Pancreas (tissue), 10 donors: ENCODE results near the gene MYO9B. TPM values are rescaled to one million over a fixed set of nuclear protein-coding genes. Genes with fewer than 3 reads are reported as not detected.

ENCODE experiments used
- ATAC-seq, 4 donors: fragments of 200-7000 bp; cut with Tn5 transposase; one replicate each; pipeline versions ENCODE4 v1.8.0 to v1.9.1; 2020; ENCODE audit warnings: mild to moderate bottlenecking in 4 of 4, moderate library complexity in 4 of 4
- DNase-seq, 6 donors: peaks; one replicate each; pipeline ENCODE4 v3.0.0-alpha.2; 2020
- FAIRE-seq: peaks from 2 replicates; lab custom pipeline; 2012; peaks lifted over from hg19 to GRCh38; lab: Jason Lieb, UNC
- H3K27ac ChIP-seq, 4 donors: fragments of 200-600 bp; sonication (generic); 1 replicate in 3 of 4; 2 replicates in 1 of 4; pipeline versions ENCODE4 v1.5.0 to v1.8.0; 2020
- H3K27me3 ChIP-seq, 4 donors: fragments of 200-600 bp; one replicate each; pipeline ENCODE4 v1.8.0; 2021
- H3K36me3 ChIP-seq, 3 donors: fragments of 200-600 bp; sonication (generic) in 1 of 3; one replicate each; pipeline versions ENCODE4 v1.5.0 to v1.8.0; 2020 to 2021
- H3K4me1 ChIP-seq, 3 donors: fragments of 200-600 bp; one replicate each; pipeline ENCODE4 v1.8.0; 2021
- H3K4me3 ChIP-seq, 4 donors: fragments of 200-600 bp; sonication (generic) in 2 of 4; one replicate each; pipeline versions ENCODE4 v1.5.0 to v1.8.0; 2020 to 2021
- H3K9me3 ChIP-seq, 4 donors: fragments of 200-600 bp; one replicate each; pipeline ENCODE4 v1.8.0; 2021
- CTCF ChIP-seq, 4 donors: fragments of 200-600 bp; sonication (generic) in 3 of 4; IDR thresholded peaks; one replicate each; pipeline versions ENCODE4 v1.5.0 to v1.8.0; 2021; ENCODE audit warnings: antibody characterized with exemption in 4 of 4
- WGBS, 2 donors: extraction: QIAGEN DNeasy Blood & Tissue Kit; methylation state at CpG; one replicate each; pipeline ENCODE4 v1.1.7; 2013; 5-methylcytosine and 5-hydroxymethylcytosine counted together
- intact Hi-C, 3 donors: fragments of 100-400 bp; cut with DNase I; formaldehyde crosslinking; loops; one replicate each; pipeline versions ENCODE4 v1.11.1 to v1.14.2; 2022
- polyA plus RNA-seq, 2 donors: library from polyadenylated mRNA; stranded (reverse); fragments of 200-250 nt; gene quantifications; one replicate each; pipeline ENCODE4 v1.2.3, GENCODE V29; 2013
- total RNA-seq, 6 donors: library from RNA; stranded (reverse); fragmentation: NEBNext Ultra II Directional in 4 of 6; extraction: Animal tissue kit (Norgen Biotek cat#: 25700) in 4 of 6; gene quantifications; one replicate each; pipeline versions ENCODE4 v1.2.1 to v1.2.4, GENCODE V29; 2021 to 2023
- donor health status: healthy with polysubstance abuse.
- donor health status: DM: no; HTN: no; CAD: no; lungs with moderate emphysema.
- donor health status: DM: no; HTN: no; CAD: no.
- donor health status: control.
- donor health status: control.
- donor health status: Bipolar disorder and iron deficiency.
- donor health status: DM: yes; HTN: yes; CAD: no.
- donor health status: DM: no; HTN: no; CAD: no.
- donor health status: DM: no; HTN: no; CAD: no.
- donor health status: DM: yes; HTN: yes; CAD: no.

MYO9B gene
- total and polyA plus RNA-seq, 8 donors: 16.6 to 53.4 (median 23.4) TPM

- Histone ChIP-seq H3K4me1 (peaks cover 26 to 39% (median 36%) of the 10 kb centered on the region in 3 donors), H3K36me3 (no peaks in the 10 kb centered on the region), H3K4me3 (peak overlapping the region; percentile 74 to 88 (median 82)), H3K27me3 (no peaks in the 10 kb centered on the region), H3K27ac (peak overlapping the region; percentile 53 to 83 (median 76)), H3K9me3 (no peaks in the 10 kb centered on the region)
- ATAC-seq (no peak), DNase-seq (peak; percentile 51 to 88 (median 76)), FAIRE-seq (no peak)
- TF ChIP-seq CTCF (IDR thresholded peaks at IDR 0.05): no peak
- 0 to 1% methylated on average over 40 to 100 of the region's 100 CpGs for WGBS, 2 donors
- intact Hi-C loops: no loop called here
Measured at GRCh38 chr19:17244618-17245534, 169.3 kb downstream of the MYO9B start.

GRCh38 chr19:17245535-17245984 lies 170.0 kb downstream of the MYO9B start, which contains the start of gene NR2F6:
Gene NR2F6, minus strand, starts transcription at chr19:17245919. Its CDS starts 699 bp downstream, at chr19:17245220.
- no peak for TF ChIP-seq CTCF (IDR thresholded peaks at IDR 0.05)
- Histone ChIP-seq H3K27ac (peak within 1 kb of the TSS; percentile 84 to 91 (median 84)), H3K9me3 (no peaks in the 10 kb centered on the region), H3K4me1 (peaks cover 19 to 36% (median 35%) of the 10 kb centered on the region in 3 donors), H3K36me3 (no peaks in the 10 kb centered on the region), H3K27me3 (no peaks in the 10 kb centered on the region), H3K4me3 (peak within 1 kb of the TSS; percentile 74 to 88 (median 82))
- no peak for DNase-seq
- intact Hi-C loops: no loop called here
- no peak for FAIRE-seq
- 1% methylated on average over 15 to 72 of the region's 72 CpGs for WGBS, 2 donors
- no peak for ATAC-seq

GRCh38 chr19:17246681-17247425 lies 171.3 kb downstream of the MYO9B start:
- no peak for TF ChIP-seq CTCF (IDR thresholded peaks at IDR 0.05)
- Histone ChIP-seq H3K36me3 (no peaks in the 10 kb centered on the region), H3K27me3 (no peaks in the 10 kb centered on the region), H3K9me3 (no peaks in the 10 kb centered on the region), H3K4me3 (peak overlapping the region in 2 of 4 donors; percentile 32 to 80), H3K27ac (peak overlapping the region; percentile 84 to 91 (median 84)), H3K4me1 (peaks cover 18 to 36% (median 35%) of the 10 kb centered on the region in 3 donors)
- peak in 5 of 6 donors; percentile 57 to 87 (median 61) for DNase-seq
- peak; percentile 12 to 28 (median 16) for ATAC-seq
- FAIRE-seq: no peak
- 12 to 15% methylated on average over 19 to 21 of the region's 21 CpGs for WGBS, 2 donors
- intact Hi-C loops: no loop called here

- WGBS, 2 donors: 28 to 32% methylated on average over 21 of the region's 21 CpGs
- Histone ChIP-seq H3K27me3 (no peaks in the 10 kb centered on the region), H3K27ac (peak overlapping the region; percentile 76 to 91 (median 84)), H3K36me3 (no peaks in the 10 kb centered on the region), H3K9me3 (no peaks in the 10 kb centered on the region), H3K4me1 (peaks cover 18 to 28% (median 28%) of the 10 kb centered on the region in 3 donors), H3K4me3 (no peak overlapping the region)
- DNase-seq: peak; percentile 80 to 94 (median 86)
- intact Hi-C loops: no loop called here
- ATAC-seq: peak; percentile 49 to 59 (median 54)
- FAIRE-seq: no peak
- no peak for TF ChIP-seq CTCF (IDR thresholded peaks at IDR 0.05)
Measured at GRCh38 chr19:17248011-17248776, 172.6 kb downstream of the MYO9B start.
